Measurements from ENCODE around the gene FKBP4.

- TF ChIP-seq RXRA (IDR thresholded peaks at IDR 0.05) (no peak), REST (IDR thresholded peaks at IDR 0.05) (no peak), CTCF (IDR thresholded peaks at IDR 0.05; ENCODE audit: low read depth, low read length, missing input control) (no peak), JUND (IDR thresholded peaks at IDR 0.05) (no peak), MAX (IDR thresholded peaks at IDR 0.05) (no peak), YY1 (IDR thresholded peaks at IDR 0.05) (no peak), ZBTB33 (IDR thresholded peaks at IDR 0.05) (no peak), FOXA2 (IDR thresholded peaks at IDR 0.05) (no peak), EGR1 (IDR thresholded peaks at IDR 0.05; ENCODE audit: low read depth in 2 of 2) (no peak)
Observed at GRCh38 chr12:2753536-2753935, 41.2 kb upstream of the FKBP4 start.
